Epidermal melanocyte (primary cell): Measurements from ENCODE around the gene LKAAEAR1.

Source experiments
- DNase-seq: peaks from one replicate; pipeline ENCODE4 v3.0.0; 2011; ENCODE audit warnings: low spot score; ENCODE audit not compliant: insufficient read length

LKAAEAR1 gene

GRCh38 chr20:64079273-64080012, 4.8 kb downstream of the LKAAEAR1 start, which contains the start of gene RGS19:
Gene RGS19, minus strand, starts transcription at chr20:64079518. Its CDS starts 2,632 bp downstream, at chr20:64076886.
- DNase-seq: peak; percentile 69

- no peak for DNase-seq
Observed at GRCh38 chr20:64078934-64079272, 5.3 kb downstream of the LKAAEAR1 start.

GRCh38 chr20:64077876-64078551, 6.2 kb downstream of the LKAAEAR1 start:
- DNase-seq: no peak

- DNase-seq: no peak
Observed at GRCh38 chr20:64077541-64077875, 6.7 kb downstream of the LKAAEAR1 start.

GRCh38 chr20:64077094-64077493, 7.1 kb downstream of the LKAAEAR1 start:
- DNase-seq: no peak

- DNase-seq: no peak
Observed at GRCh38 chr20:64076061-64076997, 7.9 kb downstream of the LKAAEAR1 start.

GRCh38 chr20:64075556-64075955, 8.6 kb downstream of the LKAAEAR1 start:
- no peak for DNase-seq

GRCh38 chr20:64074963-64075362, 9.2 kb downstream of the LKAAEAR1 start:
- no peak for DNase-seq

GRCh38 chr20:64074184-64074789, 9.9 kb downstream of the LKAAEAR1 start:
- DNase-seq: no peak

- DNase-seq: no peak
Observed at GRCh38 chr20:64073476-64074183, 10.6 kb downstream of the LKAAEAR1 start.

GRCh38 chr20:64072498-64073063, 11.6 kb downstream of the LKAAEAR1 start:
- DNase-seq: no peak

GRCh38 chr20:64071341-64072332, 12.6 kb downstream of the LKAAEAR1 start:
- no peak for DNase-seq

- DNase-seq: no peak
Observed at GRCh38 chr20:64070244-64070993, 13.8 kb downstream of the LKAAEAR1 start.

- DNase-seq: peak; percentile 72
Observed at GRCh38 chr20:64069614-64070243, 14.5 kb downstream of the LKAAEAR1 start.

- no peak for DNase-seq
Observed at GRCh38 chr20:64069209-64069613, 15.0 kb downstream of the LKAAEAR1 start.

GRCh38 chr20:64068386-64069208, 15.6 kb downstream of the LKAAEAR1 start:
- DNase-seq: no peak

GRCh38 chr20:64067733-64068307, 16.4 kb downstream of the LKAAEAR1 start:
- DNase-seq: no peak
